NB4 (cell line): ENCODE measurements around the gene GRIK4.

Source experiments
- CTCF ChIP-seq: IDR thresholded peaks from one replicate; pipeline ENCODE4 v1.5.1; 2012; ENCODE audit warnings: low read depth, low read length
- MAX ChIP-seq: IDR thresholded peaks from 2 replicates; pipeline ENCODE4 v1.6.1; 2011; ENCODE audit warnings: low read depth, low read length
- MYC ChIP-seq: IDR thresholded peaks from 2 replicates; pipeline ENCODE4 v1.6.1; 2011; ENCODE audit warnings: low read depth, low read length
- POLR2A ChIP-seq: IDR thresholded peaks from 2 replicates; pipeline ENCODE4 v1.6.1; 2011; ENCODE audit warnings: mild to moderate bottlenecking; ENCODE audit not compliant: insufficient read length; ENCODE audit errors: extremely low read depth

- no peak for TF ChIP-seq CTCF
- TF ChIP-seq POLR2A: no peak
- TF ChIP-seq MAX: no peak
- no peak for TF ChIP-seq MYC
These were observed 134.1 kb downstream of the GRIK4 start for GRCh38 chr11:120645639-120646038.
